Uterus (tissue), 4 donors: ENCODE measurements around the gene THSD4. TPM values are rescaled to one million over a fixed set of nuclear protein-coding genes. Genes with fewer than 3 reads are reported as not detected.

Source experiments
- DNase-seq, 2 donors: peaks; one replicate each; pipeline ENCODE4 v3.0.0-alpha.2; 2019 to 2020
- H3K27ac ChIP-seq, 2 donors: fragments of 200-600 bp; sonication (generic); 1 replicate in 1 of 2; 2 replicates in 1 of 2; pipeline ENCODE4 v1.5.1; 2016 to 2018
- H3K27me3 ChIP-seq, 2 donors: fragments of 200-600 bp; sonication (generic); one replicate each; pipeline ENCODE4 v1.5.1; 2018 to 2019; ENCODE audit warnings: control low read depth in 1 of 2
- H3K36me3 ChIP-seq, 2 donors: fragments of 200-600 bp; sonication (generic); one replicate each; pipeline ENCODE4 v1.5.1; 2019; ENCODE audit warnings: control low read depth in 1 of 2
- H3K4me1 ChIP-seq, 2 donors: fragments of 200-600 bp; sonication (generic); one replicate each; pipeline ENCODE4 v1.5.1; 2018 to 2019; ENCODE audit warnings: control low read depth in 1 of 2
- H3K4me3 ChIP-seq, 2 donors: fragments of 200-600 bp; sonication (generic); 1 replicate in 1 of 2; 2 replicates in 1 of 2; pipeline ENCODE4 v1.5.1; 2018 to 2019; ENCODE audit warnings: mild to moderate bottlenecking in 1 of 2
- H3K9me3 ChIP-seq, 2 donors: fragments of 200-600 bp; sonication (generic); one replicate each; pipeline ENCODE4 v1.5.1; 2019; ENCODE audit warnings: control low read depth in 1 of 2
- POLR2A ChIP-seq, 2 donors: fragments of 450-650 bp; IDR thresholded peaks; one replicate each; pipeline ENCODE4 v1.6.1; 2016; ENCODE audit warnings: antibody characterized with exemption in 2 of 2, mild to moderate bottlenecking in 1 of 2, moderate library complexity in 1 of 2
- intact Hi-C: fragments of 100-400 bp; cut with DNase I; formaldehyde crosslinking; loops from one replicate; pipeline ENCODE4 v1.15.1; 2023; ENCODE audit warnings: low total_unique reads
- total RNA-seq, 4 donors: library from RNA; depleted of rRNA in 3 of 4; stranded (reverse); fragments of >200 nt in 3 of 4; gene quantifications; one replicate each; pipeline versions ENCODE4 v1.1.0 to v1.2.4, GENCODE V29; 2014 to 2023
- TF ChIP-seq, protein P1 (sequence below), 4 experiments: fragments of 200-600 bp in 2 of 4; fragments of 450-650 bp in 2 of 4; sonication (generic) in 2 of 4; IDR thresholded peaks; one replicate each; pipeline ENCODE4 v1.5.1; 2016 to 2019; ENCODE audit warnings: antibody characterized with exemption in 4 of 4, mild to moderate bottlenecking in 2 of 4, moderate library complexity in 1 of 4
- donor health status: DM: yes; HTN: yes; CAD: no.

THSD4 gene
- total RNA-seq, 4 donors from 2014 or later: 7.1 to 144 (median 35.4) TPM

DNA sequence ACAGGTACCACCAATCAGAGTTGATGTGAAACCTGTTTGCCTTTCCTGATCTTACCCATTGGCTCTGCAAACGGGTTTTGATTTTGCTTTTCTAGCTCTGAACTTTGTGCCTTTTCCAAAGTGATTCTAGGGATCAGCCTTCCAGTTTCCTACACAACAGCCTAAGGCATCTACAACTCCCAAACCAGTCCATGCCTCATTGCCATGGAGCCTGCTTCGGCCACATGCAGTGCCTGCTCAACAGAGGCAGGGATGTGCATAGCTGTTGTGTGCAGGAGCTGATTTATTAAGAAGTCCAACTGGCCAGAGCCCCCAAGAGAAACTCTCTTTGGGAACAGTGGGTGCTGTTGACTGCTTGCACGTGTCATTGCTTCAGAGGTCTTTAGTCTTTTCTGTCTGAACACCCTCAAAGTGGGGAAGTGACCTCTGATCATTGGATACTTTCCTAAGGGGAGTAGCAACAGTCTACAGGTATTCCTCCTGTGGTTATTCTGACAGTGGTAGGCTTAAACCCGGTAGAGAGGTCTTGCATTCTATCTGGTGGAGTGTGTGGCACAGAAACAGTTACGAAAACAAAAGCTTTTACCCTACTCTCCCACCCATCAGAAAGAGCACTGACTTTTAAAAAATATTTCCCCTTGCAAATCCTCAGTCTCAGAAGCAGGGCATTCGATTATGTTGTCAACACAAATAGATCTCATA is 36.6 kb upstream of the THSD4 start:
- no peaks in the 10 kb centered on the region for H3K9me3 ChIP-seq
- H3K36me3 ChIP-seq: no peaks in the 10 kb centered on the region
- H3K4me1 ChIP-seq: peaks cover 0 to 4% of the 10 kb centered on the region in 2 donors
- TF ChIP-seq, protein P1, sequence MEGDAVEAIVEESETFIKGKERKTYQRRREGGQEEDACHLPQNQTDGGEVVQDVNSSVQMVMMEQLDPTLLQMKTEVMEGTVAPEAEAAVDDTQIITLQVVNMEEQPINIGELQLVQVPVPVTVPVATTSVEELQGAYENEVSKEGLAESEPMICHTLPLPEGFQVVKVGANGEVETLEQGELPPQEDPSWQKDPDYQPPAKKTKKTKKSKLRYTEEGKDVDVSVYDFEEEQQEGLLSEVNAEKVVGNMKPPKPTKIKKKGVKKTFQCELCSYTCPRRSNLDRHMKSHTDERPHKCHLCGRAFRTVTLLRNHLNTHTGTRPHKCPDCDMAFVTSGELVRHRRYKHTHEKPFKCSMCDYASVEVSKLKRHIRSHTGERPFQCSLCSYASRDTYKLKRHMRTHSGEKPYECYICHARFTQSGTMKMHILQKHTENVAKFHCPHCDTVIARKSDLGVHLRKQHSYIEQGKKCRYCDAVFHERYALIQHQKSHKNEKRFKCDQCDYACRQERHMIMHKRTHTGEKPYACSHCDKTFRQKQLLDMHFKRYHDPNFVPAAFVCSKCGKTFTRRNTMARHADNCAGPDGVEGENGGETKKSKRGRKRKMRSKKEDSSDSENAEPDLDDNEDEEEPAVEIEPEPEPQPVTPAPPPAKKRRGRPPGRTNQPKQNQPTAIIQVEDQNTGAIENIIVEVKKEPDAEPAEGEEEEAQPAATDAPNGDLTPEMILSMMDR (IDR thresholded peaks at IDR 0.05): no peak
- TF ChIP-seq POLR2A (IDR thresholded peaks at IDR 0.05): no peak
- DNase-seq: no peak
- no peak overlapping the region for H3K4me3 ChIP-seq
- intact Hi-C loops: no loop called here
- H3K27ac ChIP-seq: no peak overlapping the region
- no peaks in the 10 kb centered on the region for H3K27me3 ChIP-seq

DNA sequence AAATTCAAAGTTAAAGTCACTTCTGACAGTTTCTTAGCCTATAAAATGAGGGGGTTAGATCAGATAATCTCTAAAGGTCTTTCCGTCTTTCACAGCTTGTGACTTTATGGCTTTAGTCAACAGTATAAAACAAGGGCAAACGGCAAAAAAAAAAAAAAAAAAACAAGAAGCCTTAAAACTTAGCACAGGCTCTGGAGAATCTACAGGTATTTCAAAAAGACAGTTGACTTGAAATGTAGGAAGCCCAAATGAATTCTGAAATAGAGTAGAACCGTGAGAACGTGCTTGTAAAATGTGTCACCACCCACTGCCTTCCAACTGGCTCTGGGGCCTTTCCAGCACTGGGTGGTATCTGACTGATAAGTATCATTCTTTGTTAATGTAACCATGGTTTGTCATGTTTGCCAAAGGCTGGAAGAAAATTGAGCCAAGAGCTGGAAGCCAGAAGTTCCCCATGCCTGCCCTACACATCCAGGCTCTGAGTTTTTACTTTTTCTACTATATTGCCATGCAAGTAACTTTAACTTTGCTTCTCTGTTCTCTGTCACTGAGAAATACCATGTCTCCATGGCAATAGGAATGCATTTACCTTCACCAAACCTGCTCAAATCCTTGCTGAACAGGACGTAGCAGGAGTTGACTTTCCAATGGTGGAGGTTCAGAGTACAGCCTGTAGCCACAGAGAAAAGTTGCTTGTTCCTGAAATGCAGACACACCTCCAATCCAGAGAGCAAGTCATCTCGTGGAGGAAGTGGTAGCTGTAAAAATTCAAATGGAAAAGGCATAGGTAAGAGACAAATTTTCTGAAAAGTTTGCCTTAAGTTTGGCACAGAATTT is 35.8 kb upstream of the THSD4 start:
- TF ChIP-seq, protein P1 (IDR thresholded peaks at IDR 0.05): no peak
- TF ChIP-seq POLR2A (IDR thresholded peaks at IDR 0.05): no peak
- no peak for DNase-seq
- Histone ChIP-seq H3K27ac (no peak overlapping the region), H3K27me3 (no peaks in the 10 kb centered on the region), H3K4me1 (peaks cover 0 to 4% of the 10 kb centered on the region in 2 donors), H3K4me3 (no peak overlapping the region), H3K36me3 (no peaks in the 10 kb centered on the region), H3K9me3 (no peaks in the 10 kb centered on the region)
- intact Hi-C loops: no loop called here

DNA sequence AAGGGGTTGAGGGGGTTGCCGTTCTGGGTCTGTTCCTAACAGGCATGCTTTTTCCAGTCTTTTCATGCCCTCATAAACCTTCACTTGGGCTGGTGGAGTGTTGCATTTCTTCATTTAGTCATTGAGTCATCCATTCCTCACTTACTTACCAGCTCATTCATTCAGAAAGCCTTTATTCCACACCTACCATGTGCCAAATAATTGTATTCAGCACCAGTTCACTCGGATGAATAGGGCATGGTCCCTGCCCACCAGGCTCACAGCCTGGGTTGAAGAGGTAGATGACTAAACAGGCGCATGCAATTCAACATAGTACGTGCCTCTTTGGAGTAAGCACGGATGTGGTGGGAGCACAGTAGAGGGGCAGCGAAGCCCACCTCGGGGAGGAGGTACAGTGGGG is 35.1 kb upstream of the THSD4 start:
- H3K36me3 ChIP-seq: no peaks in the 10 kb centered on the region
- no peaks in the 10 kb centered on the region for H3K9me3 ChIP-seq
- TF ChIP-seq, protein P1 (IDR thresholded peaks at IDR 0.05): no peak
- TF ChIP-seq POLR2A (IDR thresholded peaks at IDR 0.05): no peak
- no peak overlapping the region for H3K27ac ChIP-seq
- DNase-seq: no peak
- no peaks in the 10 kb centered on the region for H3K27me3 ChIP-seq
- intact Hi-C loops: no loop called here
- peaks cover 0 to 4% of the 10 kb centered on the region in 2 donors for H3K4me1 ChIP-seq
- no peak overlapping the region for H3K4me3 ChIP-seq

DNA sequence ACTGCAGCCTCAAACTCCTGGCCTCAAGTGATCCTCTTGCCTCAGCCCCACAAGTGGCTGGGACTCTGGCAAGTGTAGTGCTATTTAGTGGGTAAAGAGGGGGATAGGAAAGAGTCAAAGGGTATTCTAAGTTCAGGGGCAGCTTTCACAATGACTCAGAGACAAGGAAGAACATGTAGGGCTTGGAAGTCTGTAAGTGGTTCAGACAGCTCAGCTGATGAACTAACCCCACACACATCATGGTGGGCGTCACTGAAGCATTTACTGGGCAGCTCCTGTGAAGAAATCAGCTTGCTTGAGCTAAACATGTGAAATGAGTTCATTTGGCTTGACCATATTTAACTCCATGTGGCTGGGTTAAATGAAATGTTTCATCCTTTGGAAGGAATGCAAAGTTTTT is 34.6 kb upstream of the THSD4 start:
- Histone ChIP-seq H3K4me3 (no peak overlapping the region), H3K9me3 (no peaks in the 10 kb centered on the region), H3K27me3 (no peaks in the 10 kb centered on the region), H3K27ac (no peak overlapping the region), H3K36me3 (no peaks in the 10 kb centered on the region), H3K4me1 (peaks cover 0 to 4% of the 10 kb centered on the region in 2 donors)
- DNase-seq: no peak
- intact Hi-C loops: no loop called here
- no peak for TF ChIP-seq POLR2A (IDR thresholded peaks at IDR 0.05)
- TF ChIP-seq, protein P1 (IDR thresholded peaks at IDR 0.05): no peak

DNA sequence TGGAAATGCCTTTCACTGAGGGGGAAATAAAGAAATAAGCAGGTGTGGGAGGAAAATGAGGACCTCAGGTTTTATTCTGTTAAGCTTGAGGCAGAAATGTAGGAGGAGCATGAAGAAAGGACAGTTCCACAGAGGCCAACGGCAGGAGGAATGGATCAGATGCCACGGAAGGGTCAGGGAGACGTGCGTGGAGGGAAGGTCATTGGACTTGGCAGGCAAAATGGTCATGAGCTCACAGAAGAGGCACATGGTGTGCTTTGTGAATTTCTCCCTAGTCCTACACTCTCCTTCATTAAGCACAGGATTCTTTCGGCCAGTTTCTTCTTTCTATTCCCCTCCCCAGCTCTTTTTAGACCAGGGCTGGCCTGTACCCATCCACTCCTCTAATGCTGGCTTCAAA is 32.5 kb upstream of the THSD4 start:
- peak; percentile 50 to 72 for DNase-seq
- no peak overlapping the region for H3K4me3 ChIP-seq
- intact Hi-C loops: no loop called here
- peak overlapping the region; percentile 79 to 87 for H3K27ac ChIP-seq
- H3K9me3 ChIP-seq: no peaks in the 10 kb centered on the region
- TF ChIP-seq, protein P1 (IDR thresholded peaks at IDR 0.05): no peak
- no peak for TF ChIP-seq POLR2A (IDR thresholded peaks at IDR 0.05)
- H3K4me1 ChIP-seq: peaks cover 0 to 4% of the 10 kb centered on the region in 2 donors
- H3K36me3 ChIP-seq: no peaks in the 10 kb centered on the region
- no peaks in the 10 kb centered on the region for H3K27me3 ChIP-seq
